HCT116 (cell line): ENCODE data around the gene BEGAIN. TPM values are rescaled to one million over a fixed set of nuclear protein-coding genes. Genes with fewer than 3 reads are reported as not detected.

Experiments used
- ATAC-seq: fragments of 200-7000 bp; cut with Tn5 transposase; 2 replicates; pipeline ENCODE4 v1.9.1; 2020; ENCODE audit warnings: mild to moderate bottlenecking, moderate library complexity
- BruUV-seq: library from RNA; stranded (reverse); fragments of 400-500 nt; replicated peaks from 2 replicates; lab custom pipeline; 2021; lab: Mats Ljungman, UMichigan
- CTCF ChIA-PET: fragments of 300-600 bp; sonication (Branson Sonifier 250); formaldehyde crosslinking; loops from one replicate; lab custom pipeline; 2021; ENCODE audit warnings: antibody characterized with exemption; lab: Charles Lee
- POLR2A ChIA-PET: fragments of 300-600, 350-600 bp; sonication (Branson Sonifier 250); formaldehyde crosslinking; loops from one replicate; lab custom pipeline; 2021; ENCODE audit warnings: antibody characterized with exemption; lab: Charles Lee
- RAD21 ChIA-PET, 2 experiments: fragments of 300-600 bp; sonication (Branson Sonifier 250); formaldehyde crosslinking; loops; one replicate each; lab custom pipeline; 2023; ENCODE audit warnings: low total read pairs in 2 of 2; ENCODE audit not compliant: uncharacterized antibody in 2 of 2, unreplicated experiment in 2 of 2, low non-redundant PET in 1 of 2; lab: Charles Lee
- DNase-seq: peaks from one replicate; pipeline ENCODE4 v3.0.0-alpha.2; 2010; ENCODE audit warnings: low read depth, low spot score
- H2AFZ ChIP-seq: fragments of 200-600 bp; shearing (Covaris generic), sonication (generic); 2 replicates; pipeline ENCODE4 v1.6.1; 2017; ENCODE audit warnings: low read depth, mixed run types, mixed read lengths, antibody characterized with exemption, low read length; ENCODE audit not compliant: poor library complexity, severe bottlenecking
- H3K27ac ChIP-seq: 2 replicates; pipeline ENCODE4 v1.5.1; 2012; ENCODE audit warnings: low read depth, low read length
- H3K27me3 ChIP-seq: fragments of 200-600 bp; sonication (generic); 2 replicates; pipeline ENCODE4 v1.6.1; 2016; ENCODE audit warnings: mixed run types, low read length, mixed read lengths; ENCODE audit not compliant: insufficient read depth
- H3K36me3 ChIP-seq, 2 experiments: fragments of 200-500 bp in 1 of 2; fragments of 200-600 bp in 1 of 2; sonication (Bioruptor generic) in 1 of 2; sonication (generic) in 1 of 2; 2 replicates each; pipeline versions ENCODE4 v1.5.1 to v1.6.1; 2014 to 2016; ENCODE audit warnings: low read length in 2 of 2, inconsistent platforms in 1 of 2, mixed read lengths in 1 of 2, mixed run types in 1 of 2; ENCODE audit not compliant: insufficient read depth in 2 of 2, control insufficient read depth in 1 of 2
- H3K4me1 ChIP-seq, 2 experiments: fragments of 200-600 bp in 1 of 2; sonication (generic) in 1 of 2; 2 replicates each; pipeline versions ENCODE4 v1.5.1 to v1.6.1; 2012 to 2017; ENCODE audit warnings: low read length in 2 of 2, inconsistent platforms in 1 of 2, mild to moderate bottlenecking in 1 of 2, mixed read lengths in 1 of 2, mixed run types in 1 of 2, moderate library complexity in 1 of 2; ENCODE audit not compliant: insufficient read depth in 2 of 2, control insufficient read depth in 1 of 2
- H3K4me2 ChIP-seq: fragments of 200-600 bp; sonication (generic); 2 replicates; pipeline ENCODE4 v1.6.1; 2017; ENCODE audit warnings: mixed run types, low read length, mixed read lengths
- H3K4me3 ChIP-seq, 2 experiments: fragments of 200-600 bp in 1 of 2; sonication (generic) in 1 of 2; replicated peaks in 1 of 2; 2 replicates each; pipeline ENCODE4 v1.5.1; 2011 to 2016; ENCODE audit warnings: low read length in 2 of 2, control low read depth in 1 of 2, low read depth in 1 of 2, mild to moderate bottlenecking in 1 of 2, mixed read lengths in 1 of 2, mixed run types in 1 of 2
- H3K79me2 ChIP-seq: fragments of 200-600 bp; sonication (generic); 2 replicates; pipeline ENCODE4 v1.6.1; 2017; ENCODE audit warnings: mild to moderate bottlenecking, mixed run types, low read length, moderate library complexity, mixed read lengths; ENCODE audit not compliant: insufficient read depth
- H3K9ac ChIP-seq: fragments of 200-600 bp; sonication (generic); 2 replicates; pipeline ENCODE4 v1.6.1; 2016; ENCODE audit warnings: low read length, mixed read lengths
- H3K9me2 ChIP-seq: fragments of 200-600 bp; sonication (generic), shearing (Covaris generic); 2 replicates; pipeline ENCODE4 v1.6.1; 2017; ENCODE audit warnings: mixed run types, mild to moderate bottlenecking, moderate library complexity; ENCODE audit not compliant: insufficient read depth
- H3K9me3 ChIP-seq, 2 experiments: fragments of 200-500 bp in 1 of 2; fragments of 200-600 bp in 1 of 2; sonication (Bioruptor generic) in 1 of 2; sonication (generic) in 1 of 2; 2 replicates each; pipeline ENCODE4 v1.6.1; 2014 to 2017; ENCODE audit warnings: low read length in 2 of 2, mixed read lengths in 2 of 2, inconsistent platforms in 1 of 2, low read depth in 1 of 2, mild to moderate bottlenecking in 1 of 2, mixed run types in 1 of 2, moderate library complexity in 1 of 2; ENCODE audit not compliant: control insufficient read depth in 1 of 2, insufficient read depth in 1 of 2
- H4K20me1 ChIP-seq: fragments of 200-600 bp; sonication (generic), shearing (Covaris generic); 2 replicates; pipeline ENCODE4 v1.6.1; 2017; ENCODE audit warnings: mixed run types, mild to moderate bottlenecking, moderate library complexity; ENCODE audit not compliant: insufficient read depth
- CEBPB ChIP-seq: IDR thresholded peaks from 2 replicates; pipeline ENCODE4 v1.6.1; 2012; ENCODE audit warnings: low read depth
- CTCF ChIP-seq, 3 experiments: fragments of 200-600 bp in 1 of 3; sonication (generic) in 1 of 3; IDR thresholded peaks in 2 of 3; conservative IDR thresholded peaks in 1 of 3; 2 replicates each; pipeline ENCODE4 v1.5.1; 2012 to 2017; ENCODE audit warnings: low read depth in 2 of 3, low read length in 2 of 3, antibody characterized with exemption in 1 of 3, borderline replicate concordance in 1 of 3, control low read depth in 1 of 3, mild to moderate bottlenecking in 1 of 3, mixed read lengths in 1 of 3, mixed run types in 1 of 3, moderate library complexity in 1 of 3; ENCODE audit not compliant: insufficient read depth in 1 of 3
- FOSL1 ChIP-seq: IDR thresholded peaks from 2 replicates; pipeline ENCODE4 v1.6.1; 2012; ENCODE audit warnings: low read depth
- JUND ChIP-seq: IDR thresholded peaks from 2 replicates; pipeline ENCODE4 v1.6.1; 2012
- MAX ChIP-seq: IDR thresholded peaks from 2 replicates; pipeline ENCODE4 v1.6.1; 2012
- RAD21 ChIP-seq: IDR thresholded peaks from 2 replicates; pipeline ENCODE4 v1.6.1; 2012; ENCODE audit warnings: low read depth, mild to moderate bottlenecking
- SIN3A ChIP-seq: IDR thresholded peaks from 2 replicates; pipeline ENCODE4 v1.6.1; 2012; ENCODE audit warnings: low read depth
- SRF ChIP-seq: IDR thresholded peaks from 2 replicates; pipeline ENCODE4 v1.6.1; 2012; ENCODE audit warnings: low read depth
- TCF7L2 ChIP-seq: IDR thresholded peaks from 2 replicates; pipeline ENCODE4 v1.7.0; 2011; ENCODE audit warnings: borderline replicate concordance, inconsistent platforms; ENCODE audit not compliant: insufficient read depth, insufficient read length; ENCODE audit errors: extremely low read depth
- YY1 ChIP-seq: IDR thresholded peaks from 2 replicates; pipeline ENCODE4 v1.6.1; 2011; ENCODE audit warnings: low read length, low read depth, moderate library complexity, mild to moderate bottlenecking; ENCODE audit not compliant: insufficient replicate concordance; ENCODE audit errors: extremely low read depth
- intact Hi-C: fragments of 100-400 bp; cut with micrococcal nuclease; formaldehyde crosslinking; loops from 2 replicates; pipeline ENCODE4 v1.10.0; 2022
- total RNA-seq: library from RNA; stranded (reverse); gene quantifications from one replicate; pipeline ENCODE4 v1.2.1, GENCODE V29; 2021; ENCODE audit not compliant: unreplicated experiment
- TF ChIP-seq, protein P1 (sequence below): IDR thresholded peaks from 2 replicates; pipeline ENCODE4 v1.6.1; 2012

Gene BEGAIN
- total RNA-seq, 1 experiment from 2014 or later, result 8.5 TPM

DNA sequence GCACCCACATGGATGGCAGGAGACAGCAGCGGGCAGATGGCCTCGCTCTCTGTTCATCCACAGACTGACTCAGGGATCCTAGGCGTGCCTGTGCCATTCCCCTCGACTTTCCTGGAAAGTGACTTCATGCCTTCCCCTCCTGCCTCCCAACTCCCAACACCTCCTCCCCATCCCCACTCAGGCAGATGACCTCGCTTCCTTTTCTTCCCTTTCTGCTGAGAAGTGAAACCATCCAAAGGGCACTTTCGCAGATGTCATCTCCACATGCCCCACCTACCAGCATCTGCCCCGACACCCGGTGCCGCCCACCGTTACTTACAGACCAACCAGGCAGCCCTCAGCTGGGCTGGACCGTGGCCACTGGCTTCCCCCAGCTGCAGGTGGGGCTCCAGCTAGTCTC is 29.6 kb downstream of the BEGAIN start:
- Histone ChIP-seq H3K4me2 (no peak overlapping the region), H3K79me2 (no peaks in the 10 kb centered on the region), H3K9me2 (no peaks in the 10 kb centered on the region), H2AFZ (no peak overlapping the region), H3K27me3 (no peaks in the 10 kb centered on the region), H4K20me1 (no peaks in the 10 kb centered on the region), H3K36me3 (no peaks in the 10 kb centered on the region), H3K4me1 (peaks cover 7 to 28% of the 10 kb centered on the region in 2 experiments), H3K9me3 (no peaks in the 10 kb centered on the region), H3K4me3 (no peak overlapping the region), H3K9ac (no peak overlapping the region), H3K27ac (no peak overlapping the region)
- intact Hi-C loops, result no loop called here
- CTCF ChIA-PET, result no interaction called here
- TF ChIP-seq SIN3A (no peak), MAX (no peak), YY1 (no peak), TCF7L2 (no peak), CTCF (IDR thresholded peaks at IDR 0.05 in 2 of 3, conservative IDR thresholded peaks at IDR 0.05 in 1 of 3; ENCODE audit: borderline replicate concordance in 1 of 3, insufficient read depth in 1 of 3, low read depth in 2 of 3, low read length in 2 of 3) (no peak), SRF (no peak), JUND (no peak), RAD21 (no peak), FOSL1 (no peak), CEBPB (no peak)
- TF ChIP-seq, protein P1, sequence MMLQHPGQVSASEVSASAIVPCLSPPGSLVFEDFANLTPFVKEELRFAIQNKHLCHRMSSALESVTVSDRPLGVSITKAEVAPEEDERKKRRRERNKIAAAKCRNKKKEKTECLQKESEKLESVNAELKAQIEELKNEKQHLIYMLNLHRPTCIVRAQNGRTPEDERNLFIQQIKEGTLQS, result no peak
- BruUV-seq, result no TSS peak
- RAD21 ChIA-PET, result no interaction called here
- POLR2A ChIA-PET, result no interaction called here
- no peak for ATAC-seq
- no peak for DNase-seq
